SH-SY5Y (cell line): ENCODE measurements around the gene TXNRD1.

Experiments
- GATA2 ChIP-seq: IDR thresholded peaks from 2 replicates; pipeline ENCODE4 v1.6.1; 2011; ENCODE audit warnings: mild to moderate bottlenecking, low read depth, low read length
- GATA3 ChIP-seq: IDR thresholded peaks from 2 replicates; pipeline ENCODE4 v1.6.1; 2011; ENCODE audit warnings: low read depth, mild to moderate bottlenecking, low read length, moderate library complexity

The TXNRD1 gene

GRCh38 chr12:104297477-104298113, 82.0 kb downstream of the TXNRD1 start:
- TF ChIP-seq GATA3 (no peak), GATA2 (no peak)

DNA sequence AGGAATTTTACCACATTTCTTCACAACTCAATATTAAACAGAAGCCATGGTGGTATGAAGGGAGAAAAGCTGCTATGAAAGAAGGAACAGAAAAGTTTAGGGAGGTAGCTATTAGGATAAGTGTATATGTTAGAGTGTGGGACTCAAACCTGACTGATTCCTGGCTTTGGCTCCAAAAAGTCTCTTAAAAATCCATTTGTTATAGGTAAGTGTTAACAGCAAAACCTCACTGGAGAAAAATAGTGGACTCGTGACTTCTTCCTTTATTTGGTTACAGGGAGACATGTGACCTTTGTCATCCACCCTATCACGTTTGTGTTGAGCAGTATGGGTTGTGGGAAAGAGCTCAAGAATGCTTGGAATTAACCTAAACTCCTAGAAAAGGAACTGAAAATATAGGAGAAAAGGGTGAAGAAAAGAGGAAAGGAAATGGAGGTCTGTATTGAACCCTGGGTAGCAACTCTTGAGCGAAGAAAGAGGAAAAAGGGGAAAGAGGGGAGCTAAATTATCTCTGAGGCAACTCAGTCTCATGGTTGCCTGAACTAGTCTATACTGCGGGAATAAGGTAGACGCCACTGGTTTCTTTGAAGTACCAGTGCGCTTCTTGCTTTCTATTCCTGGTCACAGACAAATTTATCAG, 84.4 kb downstream of the TXNRD1 start:
- no peak for TF ChIP-seq GATA3
- TF ChIP-seq GATA2, result no peak

GRCh38 chr12:104303538-104304151, 88.1 kb downstream of the TXNRD1 start, which contains the start of gene EID3:
Gene EID3, plus strand, starts transcription at chr12:104303739. Its CDS starts 196 bp downstream, at chr12:104303935.
- TF ChIP-seq GATA2 (no peak), GATA3 (no peak)

GRCh38 chr12:104304261-104305009, 88.9 kb downstream of the TXNRD1 start:
- TF ChIP-seq GATA3 (no peak), GATA2 (no peak)

GRCh38 chr12:104305349-104305748, 89.8 kb downstream of the TXNRD1 start:
- TF ChIP-seq GATA3, result no peak
- no peak for TF ChIP-seq GATA2

- TF ChIP-seq GATA3 (no peak), GATA2 (no peak)
These were observed 90.8 kb downstream of the TXNRD1 start for GRCh38 chr12:104306376-104306775.

DNA sequence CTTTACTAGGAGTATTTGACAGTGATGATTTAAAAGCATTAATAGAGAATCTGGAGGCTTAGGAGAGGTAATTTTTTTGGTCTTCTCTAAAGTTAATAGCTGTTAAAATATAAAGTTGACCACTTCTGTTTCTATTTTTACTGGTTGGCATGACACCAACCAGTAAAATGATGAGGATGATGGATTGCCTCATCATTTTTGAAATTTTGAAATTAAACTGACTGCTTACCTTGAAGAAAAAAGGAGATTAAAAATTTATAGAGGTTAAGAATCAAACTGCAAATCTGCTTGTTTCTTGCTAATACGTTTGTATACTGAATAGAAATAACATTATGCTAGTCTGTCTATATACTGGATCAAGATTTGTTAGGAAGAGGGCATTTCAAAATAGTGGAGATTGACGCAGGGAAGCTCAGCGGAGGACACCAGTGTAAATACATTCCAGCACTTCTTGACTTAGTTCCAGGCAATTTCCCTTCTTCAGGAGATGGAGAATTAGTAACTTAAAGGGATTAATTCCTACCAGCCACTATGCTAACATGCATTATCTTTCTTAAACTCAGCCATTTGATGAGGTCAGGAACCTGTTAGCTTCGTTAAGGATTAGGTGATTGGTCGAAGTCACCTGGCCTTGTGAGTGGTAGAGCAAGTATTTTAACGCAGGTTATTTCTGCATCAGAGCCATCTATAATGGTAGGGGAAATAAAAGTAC, 91.5 kb downstream of the TXNRD1 start:
- TF ChIP-seq GATA2 (no peak), GATA3 (no peak)

DNA sequence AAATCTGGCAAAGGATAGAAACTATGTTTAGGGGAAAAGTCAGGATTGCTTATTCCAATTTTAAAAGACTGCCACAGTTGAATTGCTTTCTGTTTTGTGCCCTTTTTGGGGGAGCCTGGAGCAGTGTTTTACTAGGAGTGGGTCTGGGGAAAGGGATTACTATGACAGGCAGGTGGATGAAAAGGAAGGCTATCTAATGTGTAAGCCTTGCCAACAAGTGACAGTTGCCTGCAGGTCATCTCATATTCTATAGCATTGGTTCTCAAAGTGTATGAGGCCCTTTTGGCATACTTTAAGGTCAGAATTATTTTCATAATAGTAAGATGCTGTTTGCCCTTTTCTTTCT, 92.0 kb downstream of the TXNRD1 start:
- TF ChIP-seq GATA3 (no peak), GATA2 (no peak)

- no peak for TF ChIP-seq GATA3
- TF ChIP-seq GATA2, result no peak
These were observed 93.9 kb downstream of the TXNRD1 start for GRCh38 chr12:104309446-104309993.

DNA sequence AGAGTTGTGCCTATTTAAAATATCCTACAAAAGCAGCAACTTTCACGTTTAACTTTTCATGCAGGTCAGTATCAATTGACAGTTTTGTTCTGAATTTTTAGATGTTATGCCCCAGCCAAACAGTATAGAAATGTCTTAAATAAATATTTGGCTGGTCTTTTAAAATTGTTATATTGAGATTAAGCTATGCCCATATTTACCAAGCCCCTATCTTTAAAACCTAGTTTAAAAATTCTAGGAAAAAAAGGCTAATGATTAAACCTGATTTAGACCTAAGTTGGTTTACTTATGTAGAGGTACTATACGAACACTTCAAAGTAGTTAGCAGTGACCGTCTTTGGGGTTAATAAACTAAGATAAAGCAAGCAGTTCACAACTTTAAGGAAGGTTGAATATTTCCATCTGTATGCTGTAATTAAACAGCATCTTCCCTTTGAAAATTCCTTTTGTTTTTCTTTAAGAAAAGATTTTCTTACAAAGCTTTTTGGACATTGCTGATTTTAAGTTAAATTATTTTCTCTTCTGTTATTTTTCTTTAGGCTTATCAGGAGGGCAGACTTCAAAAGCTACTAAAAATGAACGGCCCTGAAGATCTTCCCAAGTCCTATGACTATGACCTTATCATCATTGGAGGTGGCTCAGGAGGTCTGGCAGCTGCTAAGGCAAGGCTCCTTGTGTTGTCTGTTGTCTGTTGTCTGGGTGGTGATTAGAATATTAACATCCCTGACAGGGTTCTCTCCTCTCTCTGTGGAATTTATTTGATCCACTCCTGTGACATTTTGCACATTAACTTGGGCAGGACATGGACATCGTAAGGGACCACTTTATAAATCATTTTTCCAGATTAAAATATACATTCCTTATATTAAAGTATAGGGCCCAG, 95.4 kb downstream of the TXNRD1 start:
- TF ChIP-seq GATA2 (no peak), GATA3 (no peak)

- TF ChIP-seq GATA2 (no peak), GATA3 (no peak)
These were observed 96.6 kb downstream of the TXNRD1 start for GRCh38 chr12:104312202-104312601.

DNA sequence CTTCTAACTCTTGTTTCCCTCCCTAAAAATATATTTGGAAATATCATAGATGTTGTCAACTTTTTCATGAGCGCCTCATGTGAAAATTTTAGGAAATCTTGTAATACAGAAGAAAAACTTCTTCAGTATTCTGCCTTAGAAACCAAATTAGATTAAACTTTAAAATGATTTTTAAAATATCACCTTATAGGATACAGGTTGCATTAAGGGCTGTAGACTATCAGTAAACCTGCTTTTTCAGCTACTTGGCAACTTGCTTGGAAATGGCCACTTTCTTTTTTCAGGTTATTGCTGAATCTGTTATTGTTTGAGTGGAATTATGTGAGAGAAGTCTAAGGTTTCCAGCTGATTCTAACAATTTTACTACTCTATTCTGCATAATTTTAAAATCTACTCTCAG, 97.1 kb downstream of the TXNRD1 start:
- TF ChIP-seq GATA3 (no peak), GATA2 (no peak)

GRCh38 chr12:104313568-104314241, 98.1 kb downstream of the TXNRD1 start:
- no peak for TF ChIP-seq GATA3
